ENCODE measurements around the gene HJURP. TPM values are rescaled to one million over a fixed set of nuclear protein-coding genes. Genes with fewer than 3 reads are reported as not detected.

HJURP gene
- total and polyA plus RNA-seq, 4 donors = 0.84 to 4.1 (median 2.0) TPM

GRCh38 chr2:233828546-233829192, 25.7 kb downstream of the HJURP start:
- ATAC-seq (ENCODE audit: insufficient read depth, low FRiP score) (no peak), DNase-seq (no peak)
- Histone ChIP-seq H3K27ac (ENCODE audit: low read depth in 1 of 2, low read length in 1 of 2) (no peak overlapping the region), H3K4me3 (no peak overlapping the region), H3K36me3 (ENCODE audit: control insufficient read depth in 4 of 4, insufficient read depth in 4 of 4, low read length in 4 of 4) (no peaks in the 10 kb centered on the region), H3K9ac (ENCODE audit: insufficient read depth in 1 of 2, low read length in 2 of 2) (no peak overlapping the region), H3K9me3 (ENCODE audit: control insufficient read depth in 4 of 4, insufficient read depth in 3 of 4, low read length in 3 of 4) (no peaks in the 10 kb centered on the region), H3K27me3 (ENCODE audit: control insufficient read depth in 3 of 3, insufficient read depth in 3 of 3, low read length in 2 of 3) (no peaks in the 10 kb centered on the region), H3K4me1 (ENCODE audit: control insufficient read depth in 5 of 5, insufficient read depth in 5 of 5, low read length in 5 of 5) (peaks cover 0 to 9% (median 0%) of the 10 kb centered on the region in 5 donors)
- WGBS, 2 donors = 81 to 88% methylated on average over 21 to 24 of the region's 24 CpGs
- TF ChIP-seq CTCF (IDR thresholded peaks at IDR 0.05; ENCODE audit: control extremely low read depth, extremely low read depth) = no peak

GRCh38 chr2:233824373-233824772, 30.0 kb downstream of the HJURP start:
- no peak for ATAC-seq (ENCODE audit: insufficient read depth, low FRiP score)
- no peak for TF ChIP-seq CTCF (IDR thresholded peaks at IDR 0.05; ENCODE audit: control extremely low read depth, extremely low read depth)
- H3K27me3 ChIP-seq (ENCODE audit: control insufficient read depth in 3 of 3, insufficient read depth in 3 of 3, low read length in 2 of 3) = no peaks in the 10 kb centered on the region
- WGBS, 2 donors = 78 to 81% methylated on average over 7 of the region's 7 CpGs
- no peak overlapping the region for H3K9ac ChIP-seq (ENCODE audit: insufficient read depth in 1 of 2, low read length in 2 of 2)
- no peak for DNase-seq
- no peak overlapping the region for H3K4me3 ChIP-seq
- no peaks in the 10 kb centered on the region for H3K4me1 ChIP-seq (ENCODE audit: control insufficient read depth in 5 of 5, insufficient read depth in 5 of 5, low read length in 5 of 5)
- no peak overlapping the region for H3K27ac ChIP-seq (ENCODE audit: low read depth in 1 of 2, low read length in 1 of 2)
- no peaks in the 10 kb centered on the region for H3K36me3 ChIP-seq (ENCODE audit: control insufficient read depth in 4 of 4, insufficient read depth in 4 of 4, low read length in 4 of 4)
- H3K9me3 ChIP-seq (ENCODE audit: control insufficient read depth in 4 of 4, insufficient read depth in 3 of 4, low read length in 3 of 4) = no peaks in the 10 kb centered on the region

GRCh38 chr2:233823731-233824121, 30.6 kb downstream of the HJURP start:
- peaks cover 0 to 2% (median 0%) of the 10 kb centered on the region in 4 donors for H3K9me3 ChIP-seq (ENCODE audit: control insufficient read depth in 4 of 4, insufficient read depth in 3 of 4, low read length in 3 of 4)
- no peak overlapping the region for H3K9ac ChIP-seq (ENCODE audit: insufficient read depth in 1 of 2, low read length in 2 of 2)
- no peak for TF ChIP-seq CTCF (IDR thresholded peaks at IDR 0.05; ENCODE audit: control extremely low read depth, extremely low read depth)
- H3K36me3 ChIP-seq (ENCODE audit: control insufficient read depth in 4 of 4, insufficient read depth in 4 of 4, low read length in 4 of 4) = no peaks in the 10 kb centered on the region
- ATAC-seq (ENCODE audit: insufficient read depth, low FRiP score) (no peak), DNase-seq (peak in 1 of 3 donors; percentile 2)
- 88 to 89% methylated on average over 8 of the region's 8 CpGs for WGBS, 2 donors
- no peak overlapping the region for H3K4me3 ChIP-seq
- no peaks in the 10 kb centered on the region for H3K27me3 ChIP-seq (ENCODE audit: control insufficient read depth in 3 of 3, insufficient read depth in 3 of 3, low read length in 2 of 3)
- no peak overlapping the region for H3K27ac ChIP-seq (ENCODE audit: low read depth in 1 of 2, low read length in 1 of 2)
- no peaks in the 10 kb centered on the region for H3K4me1 ChIP-seq (ENCODE audit: control insufficient read depth in 5 of 5, insufficient read depth in 5 of 5, low read length in 5 of 5)
